LNCaP clone FGC (cell line): ENCODE results near the gene ERFL.
"Not testable (repeated sequence)": the region's sequence is repeated elsewhere in the genome, so short reads cannot be mapped to it uniquely, and the experiment has no call there.

ENCODE experiments used
- DNase-seq: peaks from one replicate; pipeline ENCODE4 v3.0.0-alpha.2; 2011; ENCODE audit warnings: low read depth
- H3K4me3 ChIP-seq: 2 replicates; pipeline ENCODE4 v1.5.1; 2011; ENCODE audit warnings: mild to moderate bottlenecking, low read depth, low read length, control low read depth
- TF ChIP-seq, protein P1 (sequence below): IDR thresholded peaks from 2 replicates; pipeline ENCODE4 v1.5.1; 2012; ENCODE audit warnings: mild to moderate bottlenecking; ENCODE audit not compliant: control insufficient read depth, insufficient read depth; ENCODE audit errors: extremely low read depth

The ERFL gene

DNA sequence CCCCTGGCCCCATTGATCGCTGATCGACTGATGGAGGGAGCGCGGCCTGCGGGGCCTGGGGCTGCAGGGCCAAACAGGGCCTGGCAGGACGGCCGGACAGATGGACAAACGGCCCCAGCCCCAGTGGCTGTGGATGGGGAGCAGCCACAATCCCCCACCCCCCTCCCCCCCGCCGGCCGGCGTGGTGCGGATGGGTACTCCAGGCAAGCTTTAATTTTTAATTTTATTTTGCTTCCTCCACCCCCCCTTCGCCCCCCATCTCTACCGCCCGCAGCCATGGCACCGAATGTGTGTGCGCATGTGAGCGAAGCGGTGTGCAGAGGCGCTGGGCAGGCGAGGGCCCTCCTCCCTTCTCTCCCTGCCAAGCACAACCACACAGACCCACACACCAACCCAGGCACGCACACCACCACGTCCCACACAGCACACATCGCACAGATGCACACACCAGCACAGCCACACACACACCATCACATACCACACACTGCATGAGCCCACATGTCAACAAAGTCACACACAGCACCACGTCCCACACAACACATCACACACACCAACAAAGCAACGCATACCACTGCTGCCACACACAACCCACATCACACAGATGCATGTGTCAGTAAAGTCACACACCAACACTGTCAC lies 12.4 kb downstream of the ERFL start:
- H3K4me3 ChIP-seq: no peak overlapping the region
- no peak for DNase-seq
- TF ChIP-seq, protein P1, sequence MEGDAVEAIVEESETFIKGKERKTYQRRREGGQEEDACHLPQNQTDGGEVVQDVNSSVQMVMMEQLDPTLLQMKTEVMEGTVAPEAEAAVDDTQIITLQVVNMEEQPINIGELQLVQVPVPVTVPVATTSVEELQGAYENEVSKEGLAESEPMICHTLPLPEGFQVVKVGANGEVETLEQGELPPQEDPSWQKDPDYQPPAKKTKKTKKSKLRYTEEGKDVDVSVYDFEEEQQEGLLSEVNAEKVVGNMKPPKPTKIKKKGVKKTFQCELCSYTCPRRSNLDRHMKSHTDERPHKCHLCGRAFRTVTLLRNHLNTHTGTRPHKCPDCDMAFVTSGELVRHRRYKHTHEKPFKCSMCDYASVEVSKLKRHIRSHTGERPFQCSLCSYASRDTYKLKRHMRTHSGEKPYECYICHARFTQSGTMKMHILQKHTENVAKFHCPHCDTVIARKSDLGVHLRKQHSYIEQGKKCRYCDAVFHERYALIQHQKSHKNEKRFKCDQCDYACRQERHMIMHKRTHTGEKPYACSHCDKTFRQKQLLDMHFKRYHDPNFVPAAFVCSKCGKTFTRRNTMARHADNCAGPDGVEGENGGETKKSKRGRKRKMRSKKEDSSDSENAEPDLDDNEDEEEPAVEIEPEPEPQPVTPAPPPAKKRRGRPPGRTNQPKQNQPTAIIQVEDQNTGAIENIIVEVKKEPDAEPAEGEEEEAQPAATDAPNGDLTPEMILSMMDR: no peak

- no peak overlapping the region for H3K4me3 ChIP-seq
Observed at GRCh38 chr19:41915021-41915775, 13.1 kb downstream of the ERFL start.

DNA sequence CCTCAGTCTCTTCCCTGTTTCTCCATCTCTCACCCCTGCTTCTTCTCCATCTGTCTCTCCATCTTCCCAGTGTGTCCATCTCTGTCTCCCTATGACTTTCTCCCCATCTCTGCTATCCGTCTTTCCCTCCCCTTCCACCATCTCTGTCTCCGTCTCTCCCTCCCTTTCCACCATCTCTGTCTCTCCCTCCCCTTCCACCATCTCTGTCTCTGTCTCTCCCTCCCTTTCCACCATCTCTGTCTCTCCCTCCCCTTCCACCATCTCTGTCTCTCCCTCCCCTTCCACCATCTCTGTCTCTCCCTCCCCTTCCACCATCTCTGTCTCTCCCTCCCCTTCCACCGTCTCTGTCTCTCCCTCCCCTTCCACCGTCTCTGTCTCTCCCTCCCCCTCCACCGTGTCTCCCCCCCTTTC lies 13.8 kb downstream of the ERFL start:
- DNase-seq, H3K4me3 ChIP-seq: not testable (repeated sequence)

More at GRCh38 chr19:41915021-41915775, 13.1 kb downstream of the ERFL start:
- TF ChIP-seq, protein P1: no peak
- DNase-seq: no peak

DNA sequence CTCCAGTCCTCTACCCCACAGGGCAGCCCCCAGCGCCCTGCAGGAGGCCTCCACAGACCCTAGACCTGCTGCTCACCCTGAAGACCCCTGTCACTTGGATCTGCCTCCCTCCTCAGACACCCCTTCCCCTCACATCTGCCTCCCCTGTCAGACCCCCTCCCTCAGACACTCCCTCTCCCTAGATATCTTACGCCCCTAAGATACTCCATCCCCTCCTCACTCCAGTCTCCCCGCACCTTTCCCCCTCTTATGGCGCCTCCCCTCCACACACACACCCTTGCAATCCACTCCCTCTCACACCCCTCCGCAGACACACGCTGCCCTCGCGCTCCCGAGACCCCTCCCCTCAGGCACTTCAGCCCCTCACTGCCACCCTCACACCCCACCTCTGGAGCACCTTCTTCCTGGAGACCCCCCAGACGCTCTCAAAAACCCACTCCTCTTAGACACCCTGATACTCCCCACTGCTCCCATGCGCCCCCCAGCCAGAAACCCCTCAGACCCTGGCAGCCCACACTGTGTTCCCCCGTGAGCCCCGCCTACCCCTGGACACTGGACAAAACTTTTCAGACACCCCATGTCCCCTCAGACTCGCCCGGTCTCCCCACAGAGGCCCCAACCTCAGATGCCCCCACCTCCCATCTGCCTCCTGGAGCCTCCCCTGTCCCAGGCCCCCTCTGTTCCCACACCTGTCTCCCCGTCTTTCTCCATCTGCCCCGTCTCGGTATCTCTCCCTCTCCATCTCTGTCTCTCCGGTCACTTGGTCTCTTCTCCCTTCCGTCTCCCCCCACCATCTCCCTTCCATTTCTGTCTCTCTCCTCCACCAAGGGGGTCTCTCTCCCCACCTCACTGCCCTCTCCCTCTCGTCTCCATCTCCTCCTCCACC lies 14.5 kb downstream of the ERFL start:
- no peak overlapping the region for H3K4me3 ChIP-seq
- no peak for DNase-seq
- TF ChIP-seq, protein P1: no peak

GRCh38 chr19:41912899-41913537 lies 15.2 kb downstream of the ERFL start:
- TF ChIP-seq, protein P1: no peak
- H3K4me3 ChIP-seq: no peak overlapping the region
- DNase-seq: no peak

GRCh38 chr19:41911889-41912731 lies 16.1 kb downstream of the ERFL start:
- TF ChIP-seq, protein P1: no peak
- no peak overlapping the region for H3K4me3 ChIP-seq
- no peak for DNase-seq
